Keratinocyte (primary cell): ENCODE measurements around the gene SLC26A9. TPM values are rescaled to one million over a fixed set of nuclear protein-coding genes. Genes with fewer than 3 reads are reported as not detected.

Experiments used
- DNase-seq: peaks from one replicate; pipeline ENCODE4 v3.0.0-alpha.2; 2011; ENCODE audit warnings: low read depth, missing footprints, low spot score
- FAIRE-seq: peaks from 2 replicates; lab custom pipeline; 2011; peaks lifted over from hg19 to GRCh38; lab: Jason Lieb, UNC
- H2AFZ ChIP-seq: 2 replicates; pipeline ENCODE4 v1.6.0; 2012; ENCODE audit warnings: low read length, control low read depth, inconsistent platforms; ENCODE audit not compliant: control insufficient read depth
- H3K27ac ChIP-seq: 2 replicates; pipeline ENCODE4 v1.5.1; 2011; ENCODE audit warnings: low read length; ENCODE audit not compliant: control insufficient read depth, insufficient read depth
- H3K27me3 ChIP-seq: 3 replicates; pipeline ENCODE4 v1.6.0; 2011; ENCODE audit warnings: low read length; ENCODE audit not compliant: control insufficient read depth, insufficient read depth; ENCODE audit errors: extremely low read depth
- H3K36me3 ChIP-seq, 2 experiments: 2 replicates in 1 of 2; 3 replicates in 1 of 2; pipeline ENCODE4 v1.5.1; 2011; ENCODE audit warnings: low read length in 2 of 2, mild to moderate bottlenecking in 1 of 2; ENCODE audit not compliant: control insufficient read depth in 2 of 2, insufficient read depth in 2 of 2; ENCODE audit errors: extremely low read depth in 1 of 2
- H3K4me1 ChIP-seq: 3 replicates; pipeline ENCODE4 v1.5.1; 2011; ENCODE audit warnings: low read length; ENCODE audit not compliant: control insufficient read depth, insufficient read depth; ENCODE audit errors: extremely low read depth
- H3K4me2 ChIP-seq: 3 replicates; pipeline ENCODE4 v1.6.0; 2011; ENCODE audit warnings: low read depth, low read length; ENCODE audit not compliant: control insufficient read depth, insufficient read depth; ENCODE audit errors: extremely low read depth
- H3K4me3 ChIP-seq, 3 experiments: fragments of 200-600 bp in 1 of 3; sonication (generic) in 1 of 3; 2 replicates in 2 of 3; 3 replicates in 1 of 3; pipeline ENCODE4 v1.5.1; 2011 to 2016; ENCODE audit warnings: low read length in 3 of 3, mild to moderate bottlenecking in 3 of 3, control low read depth in 2 of 3, inconsistent platforms in 1 of 3, low read depth in 1 of 3, mixed read lengths in 1 of 3, mixed run types in 1 of 3, moderate library complexity in 1 of 3; ENCODE audit not compliant: control insufficient read depth in 2 of 3, insufficient read depth in 2 of 3; ENCODE audit errors: extremely low read depth in 1 of 3
- H3K79me2 ChIP-seq: 2 replicates; pipeline ENCODE4 v1.6.0; 2012; ENCODE audit warnings: low read length; ENCODE audit not compliant: control insufficient read depth, insufficient read depth
- H3K9ac ChIP-seq: 3 replicates; pipeline ENCODE4 v1.6.0; 2011; ENCODE audit warnings: low read length; ENCODE audit not compliant: control insufficient read depth, insufficient read depth; ENCODE audit errors: extremely low read depth
- H3K9me1 ChIP-seq: 3 replicates; pipeline ENCODE4 v1.6.0; 2011; ENCODE audit warnings: low read length; ENCODE audit not compliant: control insufficient read depth, insufficient read depth; ENCODE audit errors: extremely low read depth
- H3K9me3 ChIP-seq: 2 replicates; pipeline ENCODE4 v1.5.1; 2012; ENCODE audit warnings: low read depth, low read length; ENCODE audit not compliant: control insufficient read depth
- H4K20me1 ChIP-seq: 3 replicates; pipeline ENCODE4 v1.6.0; 2011; ENCODE audit warnings: low read length; ENCODE audit not compliant: control insufficient read depth, insufficient read depth; ENCODE audit errors: extremely low read depth
- EZH2 ChIP-seq: IDR thresholded peaks from one replicate; pipeline ENCODE4 v1.6.1; 2012; ENCODE audit warnings: inconsistent platforms, mild to moderate bottlenecking, low read length, moderate library complexity
- dilution Hi-C: fragments of 300-500 bp; cut with MboI; formaldehyde crosslinking; loops from one replicate; pipeline ENCODE4 v1.7.0; 2020; ENCODE audit warnings: low sequenced_read_pairs; ENCODE audit not compliant: extremely low pct_ligation_motif_present
- polyA plus RNA-seq, 5 experiments: library from polyadenylated mRNA; depleted of rRNA in 3 of 5; stranded (reverse) in 3 of 5; stranded (forward) in 1 of 5; unstranded in 1 of 5; fragments of >200 nt; gene quantifications; 1 replicate in 1 of 5; 2 replicates in 3 of 5; 3 replicates in 1 of 5; pipeline versions ENCODE4 v1.2.1 to v1.2.3, GENCODE V29; 2011 to 2012; ENCODE audit warnings: missing spikeins in 2 of 5, low read depth in 1 of 5, low replicate concordance in 1 of 5
- TF ChIP-seq, protein P1 (sequence below), 3 experiments: IDR thresholded peaks in 1 of 3; conservative IDR thresholded peaks in 1 of 3; optimal IDR thresholded peaks in 1 of 3; 2 replicates in 2 of 3; 3 replicates in 1 of 3; pipeline versions ENCODE3 to v1.5.1; 2011; ENCODE audit warnings: low read length in 3 of 3, mild to moderate bottlenecking in 3 of 3, moderate library complexity in 2 of 3, control low read depth in 1 of 3, inconsistent platforms in 1 of 3; ENCODE audit not compliant: insufficient read depth in 2 of 3; ENCODE audit errors: extremely low read depth in 1 of 3

The SLC26A9 gene
- polyA plus RNA-seq, 1 donor (not counting 4 experiments of a cell fraction or from before 2014, with no cell fraction given) = 0.03 TPM

DNA sequence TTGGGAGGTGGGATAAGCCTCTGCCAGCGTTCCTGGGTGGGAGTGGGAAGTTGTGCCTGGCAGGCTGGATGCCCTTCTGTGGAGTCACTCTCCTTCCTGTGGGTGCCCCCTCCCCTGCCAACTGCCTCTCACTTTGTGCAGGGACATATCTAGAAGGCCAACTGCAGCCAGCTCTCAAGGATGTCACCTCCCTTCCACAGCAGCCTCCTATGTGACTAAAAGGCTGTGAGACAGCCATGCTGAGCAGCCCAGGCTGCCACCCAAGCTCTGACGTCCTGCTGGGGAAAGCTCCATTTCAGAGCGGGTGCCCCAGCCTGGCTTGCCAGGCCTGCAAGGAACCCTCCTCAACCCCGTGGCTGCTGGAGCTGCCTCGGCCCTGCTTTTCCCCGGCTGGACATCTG lies 19.6 kb upstream of the SLC26A9 start:
- Histone ChIP-seq H3K4me1 (peaks cover 17% of the 10 kb centered on the region), H3K9me3 (no peaks in the 10 kb centered on the region), H3K27me3 (peaks cover 50% of the 10 kb centered on the region), H3K9ac (no peak overlapping the region), H3K9me1 (no peaks in the 10 kb centered on the region), H3K36me3 (no peaks in the 10 kb centered on the region), H3K27ac (no peak overlapping the region), H4K20me1 (no peaks in the 10 kb centered on the region), H3K79me2 (no peaks in the 10 kb centered on the region), H3K4me2 (peak overlapping the region; percentile 62), H3K4me3 (peak overlapping the region in 1 of 3 experiments; percentile 57), H2AFZ (no peak overlapping the region)
- TF ChIP-seq EZH2 = no peak
- TF ChIP-seq, protein P1, sequence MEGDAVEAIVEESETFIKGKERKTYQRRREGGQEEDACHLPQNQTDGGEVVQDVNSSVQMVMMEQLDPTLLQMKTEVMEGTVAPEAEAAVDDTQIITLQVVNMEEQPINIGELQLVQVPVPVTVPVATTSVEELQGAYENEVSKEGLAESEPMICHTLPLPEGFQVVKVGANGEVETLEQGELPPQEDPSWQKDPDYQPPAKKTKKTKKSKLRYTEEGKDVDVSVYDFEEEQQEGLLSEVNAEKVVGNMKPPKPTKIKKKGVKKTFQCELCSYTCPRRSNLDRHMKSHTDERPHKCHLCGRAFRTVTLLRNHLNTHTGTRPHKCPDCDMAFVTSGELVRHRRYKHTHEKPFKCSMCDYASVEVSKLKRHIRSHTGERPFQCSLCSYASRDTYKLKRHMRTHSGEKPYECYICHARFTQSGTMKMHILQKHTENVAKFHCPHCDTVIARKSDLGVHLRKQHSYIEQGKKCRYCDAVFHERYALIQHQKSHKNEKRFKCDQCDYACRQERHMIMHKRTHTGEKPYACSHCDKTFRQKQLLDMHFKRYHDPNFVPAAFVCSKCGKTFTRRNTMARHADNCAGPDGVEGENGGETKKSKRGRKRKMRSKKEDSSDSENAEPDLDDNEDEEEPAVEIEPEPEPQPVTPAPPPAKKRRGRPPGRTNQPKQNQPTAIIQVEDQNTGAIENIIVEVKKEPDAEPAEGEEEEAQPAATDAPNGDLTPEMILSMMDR (optimal IDR thresholded peaks at IDR 0.05 in 1 of 3, IDR thresholded peaks at IDR 0.05 in 1 of 3, conservative IDR thresholded peaks at IDR 0.05 in 1 of 3; ENCODE audit: extremely low read depth in 1 of 3, insufficient read depth in 2 of 3, low read length in 3 of 3) = no peak
- FAIRE-seq (no peak), DNase-seq (no peak)
- dilution Hi-C loops = no loop called here

DNA sequence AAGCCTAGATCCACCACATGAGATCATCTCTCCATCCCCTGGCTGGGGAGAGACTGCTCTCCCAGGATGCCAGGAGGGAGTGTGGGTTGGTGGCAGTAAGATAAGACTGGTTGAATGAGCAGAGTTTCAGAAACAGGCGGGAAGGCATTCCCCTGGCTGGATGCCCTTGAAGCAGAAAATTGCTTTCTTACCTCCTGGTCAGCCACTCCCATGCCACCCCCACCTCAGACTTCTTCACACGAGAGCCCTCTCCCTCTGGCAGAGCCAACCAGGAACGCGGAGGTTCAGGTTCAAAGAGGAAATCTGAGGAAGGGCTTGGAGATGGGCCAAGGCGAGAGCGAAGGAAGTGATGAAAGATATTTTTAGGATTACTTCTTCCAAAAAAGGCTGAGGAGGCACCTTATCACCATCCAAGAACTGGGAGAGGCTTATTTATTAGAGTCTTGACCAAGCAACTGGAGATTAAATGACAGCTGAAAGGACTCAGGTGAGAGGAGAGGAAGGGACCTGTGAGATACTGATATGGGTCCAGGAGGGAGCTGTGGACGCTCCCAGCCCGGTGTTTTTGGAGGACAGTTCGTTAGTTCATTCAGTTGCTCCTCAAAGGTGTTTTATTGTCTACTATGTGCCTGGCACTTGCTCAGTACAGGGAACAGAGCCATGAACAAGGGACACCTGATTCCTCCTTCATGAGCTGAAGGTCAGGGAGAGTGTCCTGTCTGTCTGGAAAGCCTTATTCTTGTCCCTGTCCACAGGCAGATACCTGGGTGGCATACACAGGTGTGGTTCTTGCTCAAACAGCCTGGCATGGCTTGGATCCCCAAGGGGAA lies 18.9 kb upstream of the SLC26A9 start:
- H3K36me3 ChIP-seq = no peaks in the 10 kb centered on the region
- H4K20me1 ChIP-seq = no peaks in the 10 kb centered on the region
- no peaks in the 10 kb centered on the region for H3K9me1 ChIP-seq
- no peak for TF ChIP-seq EZH2
- TF ChIP-seq, protein P1 (optimal IDR thresholded peaks at IDR 0.05 in 1 of 3, IDR thresholded peaks at IDR 0.05 in 1 of 3, conservative IDR thresholded peaks at IDR 0.05 in 1 of 3; ENCODE audit: extremely low read depth in 1 of 3, insufficient read depth in 2 of 3, low read length in 3 of 3) = no peak
- H2AFZ ChIP-seq = no peak overlapping the region
- no peak for FAIRE-seq
- H3K9ac ChIP-seq = no peak overlapping the region
- no peaks in the 10 kb centered on the region for H3K9me3 ChIP-seq
- peaks cover 52% of the 10 kb centered on the region for H3K27me3 ChIP-seq
- no peak overlapping the region for H3K27ac ChIP-seq
- dilution Hi-C loops = no loop called here
- H3K4me2 ChIP-seq = peak overlapping the region; percentile 62
- no peak for DNase-seq
- peak overlapping the region in 1 of 3 experiments; percentile 57 for H3K4me3 ChIP-seq
- H3K4me1 ChIP-seq = peaks cover 17% of the 10 kb centered on the region
- H3K79me2 ChIP-seq = no peaks in the 10 kb centered on the region
